GM23248 (cell line): ENCODE data around the gene RNPS1.

Experiments used
- EZH2 ChIP-seq: fragments of 200-600 bp; sonication (generic); IDR thresholded peaks from 2 replicates; pipeline ENCODE4 v1.6.1; 2018; ENCODE audit warnings: antibody characterized with exemption, mild to moderate bottlenecking; ENCODE audit not compliant: insufficient read depth, poor library complexity, severe bottlenecking
- EZH2phosphoT487 ChIP-seq: fragments of 200-600 bp; sonication (generic); IDR thresholded peaks from 2 replicates; pipeline ENCODE4 v1.6.1; 2018; ENCODE audit warnings: antibody characterized with exemption, moderate library complexity, mild to moderate bottlenecking, low read depth; ENCODE audit not compliant: insufficient read depth

DNA sequence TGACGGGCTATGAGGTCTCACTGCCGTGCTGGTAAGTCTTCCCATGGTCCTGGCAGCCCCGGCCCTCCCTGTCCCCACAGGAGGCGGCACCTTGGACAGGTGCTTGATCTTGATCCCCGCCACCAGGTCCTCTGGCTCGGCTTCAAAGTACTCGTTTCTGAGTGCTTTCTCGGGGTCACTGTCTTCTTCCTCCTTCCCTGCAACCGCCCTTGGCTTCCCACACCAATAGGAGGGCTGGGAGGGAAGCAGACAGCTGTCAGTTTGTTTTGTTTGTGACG, 31.9 kb upstream of the RNPS1 start:
- TF ChIP-seq EZH2 (no peak), EZH2phosphoT487 (no peak)
